ENCODE results near the gene KIAA1671.

Gene KIAA1671

DNA sequence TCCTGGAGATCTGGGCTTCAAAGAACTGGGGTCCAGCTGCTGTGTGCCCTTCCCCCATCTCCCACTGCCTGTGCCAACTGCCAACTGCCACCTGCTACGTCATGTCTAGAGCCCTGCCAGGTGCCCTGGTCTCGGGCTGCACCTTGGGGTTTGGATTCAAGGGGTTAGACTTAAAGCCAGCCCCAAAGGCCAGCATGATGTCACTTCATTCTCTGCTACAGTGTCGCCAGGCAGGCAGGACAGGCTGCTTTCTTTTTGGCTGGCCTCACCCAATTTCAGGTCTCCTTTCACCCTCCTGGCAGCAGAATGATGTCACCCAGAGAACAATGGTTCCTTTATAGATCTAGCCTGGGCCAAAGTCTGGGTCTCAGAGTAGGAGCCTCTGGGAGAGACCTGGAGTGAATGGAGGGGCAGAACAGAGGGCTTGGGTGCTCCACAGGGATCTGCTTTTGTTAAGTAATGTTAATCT is 167.6 kb downstream of the KIAA1671 start:
- TF ChIP-seq, protein P1, sequence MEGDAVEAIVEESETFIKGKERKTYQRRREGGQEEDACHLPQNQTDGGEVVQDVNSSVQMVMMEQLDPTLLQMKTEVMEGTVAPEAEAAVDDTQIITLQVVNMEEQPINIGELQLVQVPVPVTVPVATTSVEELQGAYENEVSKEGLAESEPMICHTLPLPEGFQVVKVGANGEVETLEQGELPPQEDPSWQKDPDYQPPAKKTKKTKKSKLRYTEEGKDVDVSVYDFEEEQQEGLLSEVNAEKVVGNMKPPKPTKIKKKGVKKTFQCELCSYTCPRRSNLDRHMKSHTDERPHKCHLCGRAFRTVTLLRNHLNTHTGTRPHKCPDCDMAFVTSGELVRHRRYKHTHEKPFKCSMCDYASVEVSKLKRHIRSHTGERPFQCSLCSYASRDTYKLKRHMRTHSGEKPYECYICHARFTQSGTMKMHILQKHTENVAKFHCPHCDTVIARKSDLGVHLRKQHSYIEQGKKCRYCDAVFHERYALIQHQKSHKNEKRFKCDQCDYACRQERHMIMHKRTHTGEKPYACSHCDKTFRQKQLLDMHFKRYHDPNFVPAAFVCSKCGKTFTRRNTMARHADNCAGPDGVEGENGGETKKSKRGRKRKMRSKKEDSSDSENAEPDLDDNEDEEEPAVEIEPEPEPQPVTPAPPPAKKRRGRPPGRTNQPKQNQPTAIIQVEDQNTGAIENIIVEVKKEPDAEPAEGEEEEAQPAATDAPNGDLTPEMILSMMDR (conservative IDR thresholded peaks at IDR 0.05; ENCODE audit: low read depth, low read length) = no peak
- H3K9ac ChIP-seq = no peak overlapping the region
- H3K79me2 ChIP-seq (ENCODE audit: insufficient read depth, low read depth) = no peaks in the 10 kb centered on the region
- H3K27me3 ChIP-seq (ENCODE audit: insufficient read depth, low read depth) = no peaks in the 10 kb centered on the region
- H3K27ac ChIP-seq = no peak overlapping the region
- H3K36me3 ChIP-seq (ENCODE audit: insufficient read depth) = no peaks in the 10 kb centered on the region
- no peak overlapping the region for H3K4me2 ChIP-seq
- H3K4me1 ChIP-seq (ENCODE audit: low read depth, poor library complexity, severe bottlenecking) = no peaks in the 10 kb centered on the region
- no peaks in the 10 kb centered on the region for H4K20me1 ChIP-seq (ENCODE audit: insufficient read depth)
- H3K4me3 ChIP-seq (IDR thresholded peaks at IDR 0.05; ENCODE audit: insufficient read depth, low read depth, low read length) = no peak overlapping the region
- H2AFZ ChIP-seq (ENCODE audit: low read depth) = no peak overlapping the region

DNA sequence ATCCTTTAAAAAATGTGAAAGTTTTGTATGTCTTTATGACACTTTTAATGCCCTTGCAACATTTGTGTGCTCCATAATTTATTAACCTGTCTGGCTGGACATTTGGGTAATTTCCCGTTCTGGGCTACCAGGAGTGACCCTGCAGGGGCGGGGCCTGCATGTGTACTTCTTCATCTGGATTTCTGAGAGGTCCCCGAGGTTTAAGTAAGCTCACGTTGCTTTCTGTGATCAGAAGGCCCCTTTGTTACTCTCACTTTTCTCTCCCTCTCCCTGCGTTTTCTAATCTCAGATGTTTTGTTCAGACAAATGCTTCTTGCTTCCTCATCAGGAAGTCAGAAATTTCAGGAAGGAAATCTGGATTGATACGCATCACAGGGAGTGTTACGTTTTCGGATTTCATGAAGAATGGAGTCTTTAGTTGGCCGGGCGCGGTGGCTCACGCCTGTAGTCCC is 168.3 kb downstream of the KIAA1671 start:
- Histone ChIP-seq H3K36me3 (ENCODE audit: insufficient read depth) (no peaks in the 10 kb centered on the region), H4K20me1 (ENCODE audit: insufficient read depth) (no peaks in the 10 kb centered on the region), H3K4me2 (no peak overlapping the region), H3K27me3 (ENCODE audit: insufficient read depth, low read depth) (no peaks in the 10 kb centered on the region), H3K79me2 (ENCODE audit: insufficient read depth, low read depth) (no peaks in the 10 kb centered on the region), H3K4me3 (IDR thresholded peaks at IDR 0.05; ENCODE audit: insufficient read depth, low read depth, low read length) (no peak overlapping the region), H3K4me1 (ENCODE audit: low read depth, poor library complexity, severe bottlenecking) (no peaks in the 10 kb centered on the region), H3K9ac (no peak overlapping the region), H3K27ac (no peak overlapping the region), H2AFZ (ENCODE audit: low read depth) (no peak overlapping the region)
- TF ChIP-seq, protein P1 (conservative IDR thresholded peaks at IDR 0.05; ENCODE audit: low read depth, low read length) = no peak

DNA sequence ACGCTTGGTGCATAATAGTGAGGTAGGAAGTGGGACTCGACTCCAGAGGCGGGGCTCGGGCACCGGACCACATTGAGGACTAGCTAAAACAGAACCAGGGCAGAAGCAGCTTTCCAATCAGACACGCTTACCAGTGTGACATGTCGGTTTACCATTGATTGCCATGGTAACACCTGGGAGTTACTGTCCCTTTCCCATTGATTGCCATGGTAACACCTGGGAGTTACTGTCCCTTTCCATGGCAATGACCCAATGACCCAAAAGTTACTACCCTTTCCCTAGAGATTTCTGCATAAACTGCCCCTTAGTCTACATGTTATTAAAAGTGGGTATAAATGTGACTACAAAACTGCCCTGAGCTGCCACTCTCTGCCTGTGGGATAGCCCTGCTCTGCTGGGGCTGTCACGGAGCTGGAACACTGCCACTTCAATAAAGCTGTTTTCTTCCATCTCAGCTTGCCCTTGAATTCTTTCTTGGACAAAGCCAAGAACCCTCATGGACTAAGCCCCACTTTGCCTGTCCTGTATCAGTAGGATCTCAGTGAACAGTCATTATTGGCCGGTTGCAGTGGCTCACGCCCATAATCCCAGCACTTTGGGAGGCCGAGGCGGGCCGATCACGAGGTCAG is 169.7 kb downstream of the KIAA1671 start:
- no peaks in the 10 kb centered on the region for H3K4me1 ChIP-seq (ENCODE audit: low read depth, poor library complexity, severe bottlenecking)

DNA sequence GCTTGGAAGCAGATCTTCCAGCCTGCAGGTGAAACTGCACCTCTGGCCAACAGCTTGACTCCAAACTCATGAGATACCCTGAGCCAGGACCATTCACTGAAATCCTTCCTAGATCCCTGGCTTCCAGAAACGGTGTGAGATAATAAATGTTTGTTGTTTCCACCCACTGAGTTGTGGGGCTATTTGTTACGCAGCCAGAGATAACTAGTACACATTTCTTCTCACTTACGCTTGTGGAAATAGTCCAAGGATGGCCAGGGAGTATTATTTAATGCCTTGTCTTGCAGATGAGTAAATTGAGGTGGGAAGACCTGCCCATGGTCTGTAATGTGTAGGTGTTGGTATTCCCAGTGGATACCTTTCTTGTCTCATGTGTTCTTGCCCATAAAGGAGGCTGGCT is 171.2 kb downstream of the KIAA1671 start:
- TF ChIP-seq, protein P1 (conservative IDR thresholded peaks at IDR 0.05; ENCODE audit: low read depth, low read length) = no peak
- Histone ChIP-seq H3K79me2 (ENCODE audit: insufficient read depth, low read depth) (no peaks in the 10 kb centered on the region), H2AFZ (ENCODE audit: low read depth) (no peak overlapping the region), H3K9ac (no peak overlapping the region), H3K27me3 (ENCODE audit: insufficient read depth, low read depth) (no peaks in the 10 kb centered on the region), H3K27ac (no peak overlapping the region), H3K4me3 (IDR thresholded peaks at IDR 0.05; ENCODE audit: insufficient read depth, low read depth, low read length) (no peak overlapping the region), H4K20me1 (ENCODE audit: insufficient read depth) (no peaks in the 10 kb centered on the region), H3K4me1 (ENCODE audit: low read depth, poor library complexity, severe bottlenecking) (no peaks in the 10 kb centered on the region), H3K36me3 (ENCODE audit: insufficient read depth) (no peaks in the 10 kb centered on the region), H3K4me2 (no peak overlapping the region)

More for the DNA sequence above, 169.7 kb downstream of the KIAA1671 start:
- no peaks in the 10 kb centered on the region for H3K27me3 ChIP-seq (ENCODE audit: insufficient read depth, low read depth)
- H3K9ac ChIP-seq = no peak overlapping the region
- H3K27ac ChIP-seq = no peak overlapping the region
- TF ChIP-seq, protein P1 (conservative IDR thresholded peaks at IDR 0.05; ENCODE audit: low read depth, low read length) = no peak
- H3K79me2 ChIP-seq (ENCODE audit: insufficient read depth, low read depth) = no peaks in the 10 kb centered on the region
- H3K4me2 ChIP-seq = no peak overlapping the region
- H3K4me3 ChIP-seq (IDR thresholded peaks at IDR 0.05; ENCODE audit: insufficient read depth, low read depth, low read length) = no peak overlapping the region
- H3K36me3 ChIP-seq (ENCODE audit: insufficient read depth) = no peaks in the 10 kb centered on the region
- no peak overlapping the region for H2AFZ ChIP-seq (ENCODE audit: low read depth)
- no peaks in the 10 kb centered on the region for H4K20me1 ChIP-seq (ENCODE audit: insufficient read depth)

Data from KMS-11 (cell line).